K562 (cell line): ENCODE results near the gene DRICH1. TPM values are rescaled to one million over a fixed set of nuclear protein-coding genes. Genes with fewer than 3 reads are reported as not detected.

ENCODE experiments used
- ATAC-seq: fragments of 200-7000 bp; cut with Tn5 transposase; 3 replicates; pipeline ENCODE4 v1.9.1; 2020; ENCODE audit warnings: moderate library complexity
- BruUV-seq: library from RNA; stranded (reverse); fragments of 400-500 nt; replicated peaks from 2 replicates; lab custom pipeline; 2021; lab: Mats Ljungman, UMichigan
- CTCF ChIA-PET: fragments of 300-600 bp; formaldehyde crosslinking; extraction: SDS; loops from one replicate; lab custom pipeline; 2021; ENCODE audit warnings: low intra/inter-chr PET ratio; lab: Yijun Ruan, JAX
- POLR2A ChIA-PET: fragments of 300-600, 350-650 bp; sonication (Branson Sonifier 250); formaldehyde crosslinking; extraction: SDS; loops from one replicate; lab custom pipeline; 2021; ENCODE audit warnings: antibody characterized with exemption, inconsistent platforms; lab: Yijun Ruan, JAX
- DNase-seq, 4 experiments: peaks; one replicate each; pipeline versions ENCODE4 v3.0.0 to v3.0.0-alpha.2; 2011 to 2018; ENCODE audit warnings: low spot score in 3 of 4, mixed read lengths in 3 of 4; ENCODE audit errors: extremely low read depth in 1 of 4
- FAIRE-seq: peaks from 2 replicates; lab custom pipeline; 2011; peaks lifted over from hg19 to GRCh38; lab: Jason Lieb, UNC
- H2AFZ ChIP-seq: 2 replicates; pipeline ENCODE4 v1.6.0; 2011; ENCODE audit warnings: low read depth, low read length, control low read depth, inconsistent platforms
- H3K27ac ChIP-seq: fragments of 200-600 bp; 3 replicates; pipeline ENCODE4 v1.8.0; 2011; ENCODE audit warnings: low read depth, mild to moderate bottlenecking, control low read depth, inconsistent platforms, low read length, moderate library complexity, mixed read lengths; ENCODE audit errors: extremely low read depth
- H3K27me3 ChIP-seq, 2 experiments: fragments of 300-600 bp in 1 of 2; 2 replicates in 1 of 2; 3 replicates in 1 of 2; pipeline versions ENCODE4 v1.6.0 to v1.8.0; 2011; ENCODE audit warnings: inconsistent platforms in 2 of 2, low read length in 2 of 2, mild to moderate bottlenecking in 1 of 2, mixed read lengths in 1 of 2, moderate library complexity in 1 of 2; ENCODE audit not compliant: control insufficient read depth in 2 of 2, insufficient read depth in 2 of 2
- H3K36me3 ChIP-seq: fragments of 300-600 bp; 3 replicates; pipeline ENCODE4 v1.8.0; 2011; ENCODE audit warnings: mild to moderate bottlenecking, low read length, inconsistent platforms; ENCODE audit not compliant: control insufficient read depth, insufficient read depth
- H3K4me1 ChIP-seq, 2 experiments: fragments of 200-600 bp in 1 of 2; replicated peaks in 1 of 2; 2 replicates in 1 of 2; 3 replicates in 1 of 2; pipeline versions ENCODE4 v1.5.1 to v1.8.0; 2011; ENCODE audit warnings: inconsistent platforms in 2 of 2, low read length in 2 of 2, mild to moderate bottlenecking in 1 of 2, mixed read lengths in 1 of 2, moderate library complexity in 1 of 2; ENCODE audit not compliant: control insufficient read depth in 2 of 2, insufficient read depth in 2 of 2
- H3K4me2 ChIP-seq: 2 replicates; pipeline ENCODE4 v1.6.1; 2011; ENCODE audit warnings: low read length, control low read depth, inconsistent platforms, mixed read lengths; ENCODE audit not compliant: insufficient read depth
- H3K4me3 ChIP-seq: fragments of 200-600 bp; sonication (generic), shearing (Covaris generic); 2 replicates; pipeline ENCODE4 v1.5.1; 2016; ENCODE audit warnings: control low read depth, inconsistent platforms
- H3K79me2 ChIP-seq: fragments of 200-600 bp; 3 replicates; pipeline ENCODE4 v1.8.0; 2011; ENCODE audit warnings: low read length, inconsistent platforms; ENCODE audit not compliant: control insufficient read depth, insufficient read depth
- H3K9ac ChIP-seq, 2 experiments: 2 replicates each; pipeline versions ENCODE4 v1.6.0 to v1.6.1; 2011; ENCODE audit warnings: low read depth in 2 of 2, low read length in 2 of 2, control low read depth in 1 of 2, inconsistent platforms in 1 of 2, mild to moderate bottlenecking in 1 of 2, mixed read lengths in 1 of 2; ENCODE audit not compliant: insufficient read depth in 1 of 2
- H3K9me1 ChIP-seq: one replicate; pipeline ENCODE4 v1.6.0; 2011; ENCODE audit warnings: inconsistent platforms, mild to moderate bottlenecking, low read length, moderate library complexity; ENCODE audit not compliant: control insufficient read depth, insufficient read depth
- H3K9me3 ChIP-seq: replicated peaks from 2 replicates; pipeline ENCODE4 v1.5.1; 2011; ENCODE audit warnings: low read depth, low read length, inconsistent platforms; ENCODE audit not compliant: control insufficient read depth, insufficient read depth
- H4K20me1 ChIP-seq: replicated peaks from 2 replicates; pipeline ENCODE4 v1.6.1; 2011; ENCODE audit warnings: low read length, inconsistent platforms, mixed read lengths; ENCODE audit not compliant: control insufficient read depth, insufficient read depth
- ZKSCAN8 ChIP-seq: fragments of 200-800 bp; sonication (Bioruptor generic); IDR thresholded peaks from 2 replicates; pipeline ENCODE4 v1.6.1; 2016; ENCODE audit warnings: missing genetic modification characterization, missing compliant biosample characterization
- ZNF766 ChIP-seq: fragments of 200-800 bp; sonication (Bioruptor generic); conservative IDR thresholded peaks from 2 replicates; pipeline ENCODE4 v1.6.1; 2016; ENCODE audit warnings: missing genetic modification characterization, missing compliant biosample characterization
- WGBS: fragments of 100-300 bp; shearing (Covaris generic); methylation state at CpG from one replicate; pipeline ENCODE4 v1.1.6; 2016; ENCODE audit warnings: low coverage, mixed read lengths; ENCODE audit not compliant: insufficient coverage; ENCODE audit errors: missing lambda C conversion rate; 5-methylcytosine and 5-hydroxymethylcytosine counted together
- in situ Hi-C: fragments of 300-500 bp; cut with MboI; formaldehyde crosslinking; loops from 4 replicates; pipeline ENCODE4 v1.15.0; 2018; ENCODE audit warnings: inconsistent platforms, mixed read lengths
- intact Hi-C: fragments of 100-400 bp; cut with micrococcal nuclease; formaldehyde crosslinking; loops from 2 replicates; pipeline ENCODE4 v1.14.2; 2022
- polyA plus RNA-seq, 8 experiments: library from polyadenylated mRNA; depleted of rRNA in 4 of 8; stranded (reverse) in 5 of 8; unstranded in 3 of 8; fragments of >200 nt; fragmentation: Nextera tagmentation in 2 of 8; fragmentation: Illumina TruSeq in 1 of 8; extraction: Ambion mirVana in 2 of 8; extraction: Trizol in 1 of 8; gene quantifications; 2 replicates each; pipeline versions ENCODE4 v1.2.1 to v1.2.3, GENCODE V29; 2011 to 2014; ENCODE audit warnings: inconsistent platforms in 1 of 8, missing spikeins in 1 of 8
- total RNA-seq, 7 experiments: library from RNA; depleted of rRNA in 6 of 7; stranded (reverse); fragments of >200 nt in 6 of 7; fragmentation: Illumina TruSeq in 2 of 7; extraction: Trizol in 2 of 7; gene quantifications; 2 replicates each; pipeline versions ENCODE4 v1.2.1 to v1.2.3, GENCODE V29; 2011 to 2021; ENCODE audit warnings: low replicate concordance in 1 of 7
- TF ChIP-seq, protein P1 (sequence below), 2 experiments: fragments of 450-650 bp; conservative IDR thresholded peaks; 2 replicates each; pipeline ENCODE4 v1.6.1; 2017; ENCODE audit warnings: mild to moderate bottlenecking in 2 of 2, moderate library complexity in 2 of 2
- TF ChIP-seq, protein P2 (sequence below): fragments of 450-650 bp; IDR thresholded peaks from 2 replicates; pipeline ENCODE4 v1.6.1; 2016; ENCODE audit warnings: antibody characterized with exemption

The DRICH1 gene
- total and polyA plus RNA-seq, 9 of the 15 experiments (the other 6 are each of a cell fraction or from before 2014, with no cell fraction given) = 0.07 to 0.36 (median 0.14) TPM; not detected in 2

DNA sequence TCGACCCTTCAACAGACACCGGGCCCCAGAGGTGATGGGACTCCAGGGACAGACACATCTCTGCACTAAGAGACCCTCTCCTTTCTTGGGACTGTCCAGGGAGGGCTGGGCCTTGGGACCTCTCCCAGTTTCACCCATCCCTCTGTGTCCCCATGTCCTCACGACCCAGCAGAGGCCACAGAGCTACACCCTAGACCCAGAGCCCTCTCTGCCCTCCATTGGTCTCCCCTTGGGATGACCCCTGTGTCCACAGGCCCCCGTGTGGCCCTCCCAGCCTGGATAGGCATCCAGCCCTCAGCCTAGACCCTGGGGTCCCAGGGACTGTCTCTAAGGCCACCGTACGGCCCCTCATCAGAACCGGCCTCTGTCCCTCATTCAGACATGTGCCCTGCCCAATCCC is 7.5 kb upstream of the DRICH1 start:
- TF ChIP-seq ZKSCAN8 (CRISPR knock-in tag) (no peak), ZNF766 (no peak)
- TF ChIP-seq, protein P1, sequence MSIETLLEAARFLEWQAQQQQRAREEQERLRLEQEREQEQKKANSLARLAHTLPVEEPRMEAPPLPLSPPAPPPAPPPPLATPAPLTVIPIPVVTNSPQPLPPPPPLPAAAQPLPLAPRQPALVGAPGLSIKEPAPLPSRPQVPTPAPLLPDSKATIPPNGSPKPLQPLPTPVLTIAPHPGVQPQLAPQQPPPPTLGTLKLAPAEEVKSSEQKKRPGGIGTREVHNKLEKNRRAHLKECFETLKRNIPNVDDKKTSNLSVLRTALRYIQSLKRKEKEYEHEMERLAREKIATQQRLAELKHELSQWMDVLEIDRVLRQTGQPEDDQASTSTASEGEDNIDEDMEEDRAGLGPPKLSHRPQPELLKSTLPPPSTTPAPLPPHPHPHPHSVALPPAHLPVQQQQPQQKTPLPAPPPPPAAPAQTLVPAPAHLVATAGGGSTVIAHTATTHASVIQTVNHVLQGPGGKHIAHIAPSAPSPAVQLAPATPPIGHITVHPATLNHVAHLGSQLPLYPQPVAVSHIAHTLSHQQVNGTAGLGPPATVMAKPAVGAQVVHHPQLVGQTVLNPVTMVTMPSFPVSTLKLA (conservative IDR thresholded peaks at IDR 0.05) = no peak
- TF ChIP-seq, protein P2, sequence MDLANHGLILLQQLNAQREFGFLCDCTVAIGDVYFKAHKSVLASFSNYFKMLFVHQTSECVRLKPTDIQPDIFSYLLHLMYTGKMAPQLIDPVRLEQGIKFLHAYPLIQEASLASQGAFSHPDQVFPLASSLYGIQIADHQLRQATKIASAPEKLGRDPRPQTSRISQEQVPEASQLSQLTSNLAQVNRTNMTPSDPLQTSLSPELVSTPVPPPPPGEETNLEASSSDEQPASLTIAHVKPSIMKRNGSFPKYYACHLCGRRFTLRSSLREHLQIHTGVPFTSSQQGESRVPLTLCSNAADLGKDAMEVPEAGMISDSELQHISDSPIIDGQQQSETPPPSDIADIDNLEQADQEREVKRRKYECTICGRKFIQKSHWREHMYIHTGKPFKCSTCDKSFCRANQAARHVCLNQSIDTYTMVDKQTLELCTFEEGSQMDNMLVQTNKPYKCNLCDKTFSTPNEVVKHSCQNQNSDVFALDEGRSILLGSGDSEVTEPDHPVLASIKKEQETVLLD = no peak
- ATAC-seq (no peak), FAIRE-seq (no peak), DNase-seq (no peak)
- Histone ChIP-seq H3K9me1 (no peaks in the 10 kb centered on the region), H3K9me3 (no peaks in the 10 kb centered on the region), H3K36me3 (no peaks in the 10 kb centered on the region), H3K4me3 (no peak overlapping the region), H3K4me2 (no peak overlapping the region), H3K4me1 (no peaks in the 10 kb centered on the region; a peak in 2 of 5 replicates), H4K20me1 (no peaks in the 10 kb centered on the region), H3K9ac (no peak overlapping the region), H2AFZ (no peak overlapping the region), H3K27ac (no peak overlapping the region), H3K27me3 (no peaks in the 10 kb centered on the region), H3K79me2 (no peaks in the 10 kb centered on the region)
- in situ Hi-C loops (loop anchor here (10.0 kb wide), 1 partner anchor 1685 kb away; no protein-coding TSS in a partner anchor), intact Hi-C loops (no loop called here)
- ChIA-PET POLR2A (interaction anchor here (0.6 kb wide), 1 partner anchor 65 kb away, joined by 3 read pairs; no protein-coding TSS in a partner anchor), CTCF (no interaction called here)
- 90% methylated on average over 4 of the region's 7 CpGs for WGBS
- no TSS peak for BruUV-seq
